DMS79 treated with DMSO at 0.1 percent for 48 hours (cell line): ENCODE results near the gene PPP1R16B.
"Not testable (repeated sequence)": the region's sequence is repeated elsewhere in the genome, so short reads cannot be mapped to it uniquely, and the experiment has no call there.

ENCODE experiments used
- DNase-seq: peaks from one replicate; lab custom pipeline; 2025; lab: John Stamatoyannopoulos, UW

PPP1R16B gene

GRCh38 chr20:38853759-38854158 is 48.3 kb downstream of the PPP1R16B start:
- DNase-seq, result no peak

GRCh38 chr20:38854654-38855066 is 49.2 kb downstream of the PPP1R16B start:
- DNase-seq, result no peak

GRCh38 chr20:38855356-38855755 is 49.9 kb downstream of the PPP1R16B start:
- no peak for DNase-seq

GRCh38 chr20:38856570-38856969 is 51.1 kb downstream of the PPP1R16B start:
- DNase-seq, result no peak

GRCh38 chr20:38857703-38858102 is 52.2 kb downstream of the PPP1R16B start:
- DNase-seq, result no peak

- DNase-seq, result no peak
These were observed 53.7 kb downstream of the PPP1R16B start for GRCh38 chr20:38859070-38859690.

- DNase-seq, result not testable (repeated sequence)
These were observed 54.4 kb downstream of the PPP1R16B start for GRCh38 chr20:38859857-38860256.

GRCh38 chr20:38861071-38861401 is 55.5 kb downstream of the PPP1R16B start:
- no peak for DNase-seq

- no peak for DNase-seq
These were observed 56.7 kb downstream of the PPP1R16B start for GRCh38 chr20:38862226-38862625.

- DNase-seq, result no peak
These were observed 57.7 kb downstream of the PPP1R16B start for GRCh38 chr20:38863024-38863851.

GRCh38 chr20:38864662-38865061 is 59.2 kb downstream of the PPP1R16B start:
- no peak for DNase-seq

- no peak for DNase-seq
These were observed 61.0 kb downstream of the PPP1R16B start for GRCh38 chr20:38866265-38867061.

GRCh38 chr20:38867062-38867359 is 61.5 kb downstream of the PPP1R16B start:
- DNase-seq, result no peak

- no peak for DNase-seq
These were observed 65.4 kb downstream of the PPP1R16B start for GRCh38 chr20:38870733-38871559.

GRCh38 chr20:38871560-38871953 is 66.1 kb downstream of the PPP1R16B start:
- no peak for DNase-seq

GRCh38 chr20:38872036-38872435 is 66.5 kb downstream of the PPP1R16B start:
- no peak for DNase-seq

- no peak for DNase-seq
These were observed 67.1 kb downstream of the PPP1R16B start for GRCh38 chr20:38872491-38873049.

GRCh38 chr20:38873050-38873581 is 67.6 kb downstream of the PPP1R16B start:
- DNase-seq, result no peak

- DNase-seq, result no peak
These were observed 69.1 kb downstream of the PPP1R16B start for GRCh38 chr20:38874460-38875174.

- no peak for DNase-seq
These were observed 69.9 kb downstream of the PPP1R16B start for GRCh38 chr20:38875175-38875993.
